Measurements from ENCODE around the gene TREX2. TPM values are rescaled to one million over a fixed set of nuclear protein-coding genes. Genes with fewer than 3 reads are reported as not detected.

The TREX2 gene
- total and polyA plus RNA-seq, 2 of the 8 experiments (the other 6 are each of a cell fraction or from before 2014, with no cell fraction given), result 0.71 to 0.80 TPM

DNA sequence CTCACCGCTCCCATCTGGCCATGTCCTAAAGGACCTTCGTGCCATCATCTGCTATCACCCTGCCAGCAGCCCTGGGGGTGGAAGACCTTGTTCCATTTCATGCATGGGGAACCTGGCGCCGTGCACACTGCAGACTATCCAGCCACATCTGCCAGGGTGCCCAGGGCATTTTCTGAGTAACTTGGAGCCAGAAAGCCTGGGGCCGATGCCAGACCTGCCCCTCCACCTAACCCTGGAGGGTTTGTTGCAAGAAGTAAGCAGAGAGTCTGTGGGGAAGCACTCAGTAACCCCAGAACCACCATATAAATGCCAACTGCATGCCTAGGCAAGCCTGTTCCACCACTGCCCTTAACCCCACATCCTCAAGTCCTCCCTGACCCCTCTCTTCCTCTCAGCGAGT, 17.2 kb upstream of the TREX2 start:
- Histone ChIP-seq H3K4me3 (ENCODE audit: extremely low read depth in 1 of 4, insufficient read depth in 2 of 4, low read depth in 3 of 4, low read length in 4 of 4) (no peak overlapping the region), H3K4me1 (replicated peaks in 1 of 4; ENCODE audit: control insufficient read depth in 3 of 4, insufficient read depth in 4 of 4, low read length in 3 of 4) (no peaks in the 10 kb centered on the region), H4K5ac (ENCODE audit: insufficient read length, low read depth, low read length) (no peak overlapping the region), H3K27ac (ENCODE audit: low read depth, low read length) (no peak overlapping the region), H3K36me3 (ENCODE audit: control insufficient read depth in 2 of 4, insufficient read depth in 4 of 4, low read length in 3 of 4) (peaks cover 0 to 4% (median 2%) of the 10 kb centered on the region in 4 experiments; a peak in 5 of 8 replicates), H3K9ac (replicated peaks in 1 of 4; ENCODE audit: extremely low read depth in 1 of 4, low read depth in 3 of 4, low read length in 3 of 4) (no peak overlapping the region), H3K4ac (replicated peaks; ENCODE audit: insufficient read length, low read depth, low read length) (no peak overlapping the region), H2BK15ac (ENCODE audit: low read length) (no peak overlapping the region), H3K79me1 (ENCODE audit: low read depth, low read length) (no peaks in the 10 kb centered on the region; the same call in 1 of the 2 replicates), H3K23ac (ENCODE audit: insufficient read length) (no peak overlapping the region), H3K27me3 (replicated peaks in 1 of 4; ENCODE audit: control insufficient read depth in 3 of 4, extremely low read depth in 1 of 4, insufficient read depth in 3 of 4, low read length in 3 of 4) (no peaks in the 10 kb centered on the region), H4K8ac (ENCODE audit: extremely low read depth, insufficient read depth, low read length) (no peak overlapping the region), H2BK5ac (ENCODE audit: low read depth, low read length) (no peak overlapping the region), H3K18ac (ENCODE audit: extremely low read depth, low read length) (no peak overlapping the region), H3K4me2 (ENCODE audit: insufficient read depth in 1 of 2, low read depth in 2 of 2, low read length in 2 of 2) (no peak overlapping the region), H2BK20ac (ENCODE audit: low read length) (no peak overlapping the region), H3K14ac (ENCODE audit: insufficient read length) (no peak overlapping the region), H3K23me2 (ENCODE audit: low read depth, low read length) (no peaks in the 10 kb centered on the region), H2AK5ac (ENCODE audit: low read depth, low read length) (no peak overlapping the region), H4K91ac (replicated peaks; ENCODE audit: insufficient read length, low read length) (no peak overlapping the region), H2BK12ac (ENCODE audit: low read depth, low read length) (no peak overlapping the region), H3K9me3 (ENCODE audit: insufficient read depth in 2 of 2, low read depth in 1 of 2, low read length in 1 of 2) (no peaks in the 10 kb centered on the region), H2AFZ (ENCODE audit: low read length) (no peak overlapping the region), H3K56ac (replicated peaks; ENCODE audit: insufficient read length, low read depth, low read length) (no peak overlapping the region), H3K79me2 (ENCODE audit: control insufficient read depth in 1 of 2, insufficient read depth in 2 of 2, low read length in 2 of 2) (no peaks in the 10 kb centered on the region), H4K20me1 (replicated peaks in 1 of 2; ENCODE audit: control insufficient read depth in 1 of 2, insufficient read depth in 2 of 2, low read length in 2 of 2) (peaks cover 0 to 2% of the 10 kb centered on the region in 2 experiments), H2BK120ac (replicated peaks; ENCODE audit: low read depth, low read length) (no peak overlapping the region)
- POLR2A ChIA-PET (ENCODE audit: partially characterized antibody), result no interaction called here
- 92% methylated on average over 4 of the region's 6 CpGs; no CpG with 5 or more reads in 1 of the 2 experiments for WGBS, 2 experiments (ENCODE audit: extremely low coverage in 1 of 2, insufficient coverage in 1 of 2, insufficient read length in 1 of 2, insufficient replicate concordance in 2 of 2, low coverage in 1 of 2, low lambda C conversion rate in 2 of 2, missing lambda C conversion rate in 1 of 2)
- FAIRE-seq (no peak), DNase-seq (ENCODE audit: low read depth in 1 of 2, low spot score in 2 of 2) (no peak)
- CTCF ChIA-PET (ENCODE audit: partially characterized antibody), result interaction anchor here (0.6 to 3.7 kb wide), 2 partner anchors 45 to 135 kb away, joined by 4 to 21 read pairs; no protein-coding TSS in a partner anchor
- TF ChIP-seq MAFK (IDR thresholded peaks at IDR 0.05; ENCODE audit: low read depth, low read length), result no peak
- no peak for TF ChIP-seq SRF (IDR thresholded peaks at IDR 0.05; ENCODE audit: low read depth, low read length)
- TF ChIP-seq KDM4A (IDR thresholded peaks at IDR 0.05; ENCODE audit: low read depth, low read length, severe bottlenecking), result no peak
- TF ChIP-seq HDAC6 (IDR thresholded peaks at IDR 0.05; ENCODE audit: low read depth, low read length), result no peak
- TF ChIP-seq EGR1 (IDR thresholded peaks at IDR 0.05; ENCODE audit: borderline replicate concordance, low read depth, low read length), result no peak
- TF ChIP-seq E2F6 (IDR thresholded peaks at IDR 0.05), result no peak
- no peak for TF ChIP-seq FOSL1 (IDR thresholded peaks at IDR 0.05; ENCODE audit: insufficient read depth, low read depth, low read length)
- no peak for TF ChIP-seq SP4 (IDR thresholded peaks at IDR 0.05; ENCODE audit: low read length)
- TF ChIP-seq NANOG (IDR thresholded peaks at IDR 0.05; ENCODE audit: insufficient read depth, low read depth, low read length, poor library complexity, severe bottlenecking), result no peak
- no peak for TF ChIP-seq BCL11A (IDR thresholded peaks at IDR 0.05; ENCODE audit: low read depth in 2 of 2, low read length in 2 of 2)
- no peak for TF ChIP-seq JUND (IDR thresholded peaks at IDR 0.05; ENCODE audit: low read length)
- no peak for TF ChIP-seq POLR2AphosphoS5 (IDR thresholded peaks at IDR 0.05; ENCODE audit: low read depth, low read length)
- no peak for TF ChIP-seq EZH2 (IDR thresholded peaks at IDR 0.05; ENCODE audit: low read depth, low read length, severe bottlenecking)
- no peak for TF ChIP-seq TBP (IDR thresholded peaks at IDR 0.05; ENCODE audit: low read depth, low read length)
- no peak for TF ChIP-seq CBX8 (IDR thresholded peaks at IDR 0.05; ENCODE audit: borderline replicate concordance, low read depth, low read length)

All from H1 (cell line).